HL-60 (cell line): Measurements from ENCODE around the gene KRT24.

Experiments
- DNase-seq, 2 experiments: peaks; one replicate each; pipeline ENCODE4 v3.0.0-alpha.2; 2010 to 2020; ENCODE audit warnings: low read depth in 1 of 2, low spot score in 1 of 2
- H3K27ac ChIP-seq: fragments of 250-450 bp; sonication (Bioruptor Pico); replicated peaks from 2 replicates; pipeline ENCODE4 v1.5.1; 2020; ENCODE audit warnings: mild to moderate bottlenecking, moderate library complexity
- H3K27me3 ChIP-seq: fragments of 250-450 bp; sonication (Bioruptor Pico); 2 replicates; pipeline ENCODE4 v1.5.1; 2021; ENCODE audit warnings: mild to moderate bottlenecking, moderate library complexity; ENCODE audit not compliant: insufficient read depth, poor library complexity, severe bottlenecking
- H3K4me3 ChIP-seq: replicated peaks from 2 replicates; pipeline ENCODE4 v1.5.1; 2011; ENCODE audit warnings: mild to moderate bottlenecking, control low read depth, low read length; ENCODE audit not compliant: insufficient read depth
- GABPA ChIP-seq: IDR thresholded peaks from 2 replicates; pipeline ENCODE4 v1.6.1; 2012; ENCODE audit warnings: low read depth
- POLR2AphosphoS5 ChIP-seq: IDR thresholded peaks from 2 replicates; pipeline ENCODE4 v1.6.1; 2012; ENCODE audit warnings: low read depth
- SPI1 ChIP-seq: IDR thresholded peaks from 2 replicates; pipeline ENCODE4 v1.6.1; 2012; ENCODE audit warnings: low read depth, mild to moderate bottlenecking, borderline replicate concordance
- TF ChIP-seq, protein P1 (sequence below): IDR thresholded peaks from 2 replicates; pipeline ENCODE4 v1.6.1; 2012; ENCODE audit warnings: low read depth; ENCODE audit not compliant: insufficient replicate concordance
- TF ChIP-seq, protein P2 (sequence below): IDR thresholded peaks from one replicate; pipeline ENCODE4 v1.5.1; 2011; ENCODE audit warnings: low read length, control low read depth, inconsistent platforms; ENCODE audit not compliant: insufficient read depth

The KRT24 gene

DNA sequence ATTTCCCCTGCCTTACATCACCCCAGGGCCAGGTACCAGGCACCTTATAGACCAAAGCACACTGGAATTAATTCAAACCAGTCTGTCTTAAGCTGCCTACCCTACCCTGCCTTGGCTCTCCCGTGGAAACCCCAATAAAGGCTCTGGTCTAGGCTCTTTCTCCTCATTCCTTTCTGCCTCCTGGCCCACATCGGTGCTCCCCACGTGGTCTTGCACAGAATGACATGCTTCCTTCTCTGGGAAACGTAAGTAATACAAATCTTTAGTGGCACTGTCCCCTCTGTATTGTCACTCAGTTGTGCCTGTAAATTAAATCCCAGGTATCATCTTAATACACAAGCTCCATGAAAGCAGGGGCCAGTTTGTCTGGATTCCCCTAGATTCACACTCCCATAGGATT is 35.0 kb upstream of the KRT24 start:
- Histone ChIP-seq H3K27me3 (peaks cover 12% of the 10 kb centered on the region), H3K27ac (no peak overlapping the region), H3K4me3 (no peak overlapping the region)
- no peak for TF ChIP-seq SPI1
- DNase-seq: no peak

DNA sequence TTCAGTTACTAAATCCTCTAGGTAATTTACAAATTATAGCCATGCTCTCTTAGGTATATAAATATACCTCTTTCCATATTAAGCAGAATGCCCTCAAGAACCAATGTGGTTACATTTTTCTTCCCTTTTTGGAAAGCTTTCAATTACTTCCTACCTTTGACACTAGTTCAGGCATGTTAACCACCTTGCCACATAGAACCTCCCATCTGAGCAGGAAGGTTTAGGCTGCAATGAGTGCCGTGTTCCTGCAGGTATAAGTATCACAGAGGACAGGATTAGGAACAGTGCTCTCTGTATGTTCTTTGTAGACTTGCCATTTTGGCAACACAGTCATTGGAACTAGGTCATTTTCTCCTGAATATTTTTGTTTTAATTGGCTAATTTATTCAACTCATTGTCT is 31.5 kb upstream of the KRT24 start:
- TF ChIP-seq POLR2AphosphoS5 (no peak), SPI1 (no peak), GABPA (no peak)
- TF ChIP-seq, protein P1, sequence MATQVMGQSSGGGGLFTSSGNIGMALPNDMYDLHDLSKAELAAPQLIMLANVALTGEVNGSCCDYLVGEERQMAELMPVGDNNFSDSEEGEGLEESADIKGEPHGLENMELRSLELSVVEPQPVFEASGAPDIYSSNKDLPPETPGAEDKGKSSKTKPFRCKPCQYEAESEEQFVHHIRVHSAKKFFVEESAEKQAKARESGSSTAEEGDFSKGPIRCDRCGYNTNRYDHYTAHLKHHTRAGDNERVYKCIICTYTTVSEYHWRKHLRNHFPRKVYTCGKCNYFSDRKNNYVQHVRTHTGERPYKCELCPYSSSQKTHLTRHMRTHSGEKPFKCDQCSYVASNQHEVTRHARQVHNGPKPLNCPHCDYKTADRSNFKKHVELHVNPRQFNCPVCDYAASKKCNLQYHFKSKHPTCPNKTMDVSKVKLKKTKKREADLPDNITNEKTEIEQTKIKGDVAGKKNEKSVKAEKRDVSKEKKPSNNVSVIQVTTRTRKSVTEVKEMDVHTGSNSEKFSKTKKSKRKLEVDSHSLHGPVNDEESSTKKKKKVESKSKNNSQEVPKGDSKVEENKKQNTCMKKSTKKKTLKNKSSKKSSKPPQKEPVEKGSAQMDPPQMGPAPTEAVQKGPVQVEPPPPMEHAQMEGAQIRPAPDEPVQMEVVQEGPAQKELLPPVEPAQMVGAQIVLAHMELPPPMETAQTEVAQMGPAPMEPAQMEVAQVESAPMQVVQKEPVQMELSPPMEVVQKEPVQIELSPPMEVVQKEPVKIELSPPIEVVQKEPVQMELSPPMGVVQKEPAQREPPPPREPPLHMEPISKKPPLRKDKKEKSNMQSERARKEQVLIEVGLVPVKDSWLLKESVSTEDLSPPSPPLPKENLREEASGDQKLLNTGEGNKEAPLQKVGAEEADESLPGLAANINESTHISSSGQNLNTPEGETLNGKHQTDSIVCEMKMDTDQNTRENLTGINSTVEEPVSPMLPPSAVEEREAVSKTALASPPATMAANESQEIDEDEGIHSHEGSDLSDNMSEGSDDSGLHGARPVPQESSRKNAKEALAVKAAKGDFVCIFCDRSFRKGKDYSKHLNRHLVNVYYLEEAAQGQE: no peak
- TF ChIP-seq, protein P2, sequence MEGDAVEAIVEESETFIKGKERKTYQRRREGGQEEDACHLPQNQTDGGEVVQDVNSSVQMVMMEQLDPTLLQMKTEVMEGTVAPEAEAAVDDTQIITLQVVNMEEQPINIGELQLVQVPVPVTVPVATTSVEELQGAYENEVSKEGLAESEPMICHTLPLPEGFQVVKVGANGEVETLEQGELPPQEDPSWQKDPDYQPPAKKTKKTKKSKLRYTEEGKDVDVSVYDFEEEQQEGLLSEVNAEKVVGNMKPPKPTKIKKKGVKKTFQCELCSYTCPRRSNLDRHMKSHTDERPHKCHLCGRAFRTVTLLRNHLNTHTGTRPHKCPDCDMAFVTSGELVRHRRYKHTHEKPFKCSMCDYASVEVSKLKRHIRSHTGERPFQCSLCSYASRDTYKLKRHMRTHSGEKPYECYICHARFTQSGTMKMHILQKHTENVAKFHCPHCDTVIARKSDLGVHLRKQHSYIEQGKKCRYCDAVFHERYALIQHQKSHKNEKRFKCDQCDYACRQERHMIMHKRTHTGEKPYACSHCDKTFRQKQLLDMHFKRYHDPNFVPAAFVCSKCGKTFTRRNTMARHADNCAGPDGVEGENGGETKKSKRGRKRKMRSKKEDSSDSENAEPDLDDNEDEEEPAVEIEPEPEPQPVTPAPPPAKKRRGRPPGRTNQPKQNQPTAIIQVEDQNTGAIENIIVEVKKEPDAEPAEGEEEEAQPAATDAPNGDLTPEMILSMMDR: no peak
- DNase-seq: no peak
- Histone ChIP-seq H3K4me3 (no peak overlapping the region), H3K27me3 (peaks cover 16% of the 10 kb centered on the region), H3K27ac (no peak overlapping the region)

DNA sequence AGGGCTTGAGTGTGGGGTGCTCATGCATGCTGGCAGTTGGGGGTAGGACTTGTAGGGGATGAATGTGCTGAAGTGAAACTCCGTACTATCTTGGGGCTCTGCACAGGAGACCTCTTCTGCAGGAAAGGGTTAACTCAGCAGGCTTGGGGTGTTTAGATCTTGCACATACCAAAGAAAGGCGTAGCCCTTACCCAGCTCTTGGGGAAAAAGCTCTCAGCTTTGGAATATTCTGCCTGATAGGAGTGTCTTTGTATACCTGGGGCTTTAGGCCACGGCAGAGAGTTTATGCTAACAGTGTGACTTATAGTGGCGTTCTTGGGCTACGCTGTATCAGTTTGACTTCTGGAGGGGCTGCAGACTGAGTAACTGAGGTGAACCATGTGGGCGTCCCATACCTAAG is 30.5 kb upstream of the KRT24 start:
- peaks cover 10% of the 10 kb centered on the region for H3K27me3 ChIP-seq
- H3K4me3 ChIP-seq: no peak overlapping the region
- TF ChIP-seq POLR2AphosphoS5 (no peak), SPI1 (no peak), GABPA (no peak)
- TF ChIP-seq, protein P1: no peak
- TF ChIP-seq, protein P2: no peak
- DNase-seq: no peak
- no peak overlapping the region for H3K27ac ChIP-seq

DNA sequence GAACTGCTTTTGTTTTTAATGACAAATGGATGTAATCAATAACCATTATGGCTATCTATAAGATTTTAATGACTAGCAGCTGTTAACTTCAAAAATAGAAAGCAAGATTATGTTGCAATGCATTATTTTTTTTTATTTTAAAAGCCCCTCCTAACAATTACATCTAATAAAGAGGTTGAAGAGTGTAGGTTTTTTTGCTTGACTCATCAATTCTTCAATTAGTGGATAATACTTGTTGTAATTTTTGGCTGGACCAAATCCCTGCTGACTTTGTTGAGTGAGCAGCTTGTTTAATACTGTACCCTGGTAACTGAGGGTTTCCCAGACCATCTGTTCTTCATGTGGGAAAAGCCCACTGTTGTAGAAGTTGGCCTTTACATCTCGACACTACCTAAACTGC is 27.4 kb upstream of the KRT24 start:
- Histone ChIP-seq H3K4me3 (no peak overlapping the region), H3K27me3 (peaks cover 8% of the 10 kb centered on the region), H3K27ac (no peak overlapping the region)
- DNase-seq: no peak
- TF ChIP-seq, protein P1: no peak
- TF ChIP-seq, protein P2: no peak
- no peak for TF ChIP-seq POLR2AphosphoS5
- TF ChIP-seq GABPA: no peak
- TF ChIP-seq SPI1: no peak
